Transverse colon (tissue), 4 donors: ENCODE measurements around the gene ULK4.

ENCODE experiments used
- EP300 ChIP-seq: sonication (generic); formaldehyde crosslinking; IDR thresholded peaks from one replicate; pipeline ENCODE4 v1.6.1; 2017; ENCODE audit warnings: antibody characterized with exemption, low read depth
- POLR2A ChIP-seq: fragments of 450-650 bp; IDR thresholded peaks from one replicate; pipeline ENCODE4 v1.6.1; 2016; ENCODE audit warnings: antibody characterized with exemption, mild to moderate bottlenecking, moderate library complexity
- POLR2AphosphoS5 ChIP-seq, 3 donors: sonication (generic); formaldehyde crosslinking; IDR thresholded peaks; one replicate each; pipeline ENCODE4 v1.6.1; 2016; ENCODE audit warnings: antibody characterized with exemption in 3 of 3
- TF ChIP-seq, protein P1 (sequence below), 5 experiments: fragments of 200-600 bp in 3 of 5; fragments of 450-650 bp in 2 of 5; sonication (generic) in 3 of 5; IDR thresholded peaks; 1 replicate in 2 of 5; 2 replicates in 3 of 5; pipeline ENCODE4 v1.5.1; 2016 to 2017; ENCODE audit warnings: antibody characterized with exemption in 5 of 5, inconsistent platforms in 3 of 5, mild to moderate bottlenecking in 2 of 5, moderate library complexity in 1 of 5

DNA sequence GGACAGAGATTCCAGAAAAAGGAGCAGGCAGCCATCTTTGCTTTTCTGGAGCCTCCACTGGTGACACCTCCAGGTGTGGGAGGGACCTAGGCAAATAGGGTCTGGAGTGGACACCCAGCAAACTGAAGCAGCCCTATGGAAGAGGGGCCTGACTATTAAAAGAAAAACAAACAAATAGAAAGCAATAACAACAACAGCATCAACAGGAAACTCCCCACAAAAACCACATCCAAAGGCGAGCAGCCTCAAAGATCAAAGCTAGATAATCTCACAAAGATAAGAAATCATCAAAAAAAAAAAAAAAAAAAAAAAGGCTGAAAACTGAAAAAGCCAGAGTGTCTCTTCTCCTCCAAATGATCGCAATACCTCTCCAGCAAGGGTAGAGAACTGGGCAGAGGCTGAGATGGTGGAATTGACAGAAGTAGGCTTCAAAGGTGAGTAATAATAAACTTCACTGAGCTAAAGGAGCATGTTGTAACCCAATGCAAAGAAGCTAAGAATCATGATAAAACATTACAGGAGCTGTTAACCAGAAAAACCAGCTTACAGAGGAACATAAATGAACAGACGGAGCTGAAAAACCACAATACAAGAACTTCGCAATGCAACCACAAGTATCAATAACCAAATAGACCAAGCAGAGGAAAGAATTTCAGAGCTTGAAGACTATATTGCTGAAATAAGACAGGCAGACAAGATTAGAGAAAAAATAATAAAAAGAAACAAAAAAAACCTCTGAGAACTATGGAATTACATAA lies 537.2 kb downstream of the ULK4 start:
- TF ChIP-seq, protein P1, sequence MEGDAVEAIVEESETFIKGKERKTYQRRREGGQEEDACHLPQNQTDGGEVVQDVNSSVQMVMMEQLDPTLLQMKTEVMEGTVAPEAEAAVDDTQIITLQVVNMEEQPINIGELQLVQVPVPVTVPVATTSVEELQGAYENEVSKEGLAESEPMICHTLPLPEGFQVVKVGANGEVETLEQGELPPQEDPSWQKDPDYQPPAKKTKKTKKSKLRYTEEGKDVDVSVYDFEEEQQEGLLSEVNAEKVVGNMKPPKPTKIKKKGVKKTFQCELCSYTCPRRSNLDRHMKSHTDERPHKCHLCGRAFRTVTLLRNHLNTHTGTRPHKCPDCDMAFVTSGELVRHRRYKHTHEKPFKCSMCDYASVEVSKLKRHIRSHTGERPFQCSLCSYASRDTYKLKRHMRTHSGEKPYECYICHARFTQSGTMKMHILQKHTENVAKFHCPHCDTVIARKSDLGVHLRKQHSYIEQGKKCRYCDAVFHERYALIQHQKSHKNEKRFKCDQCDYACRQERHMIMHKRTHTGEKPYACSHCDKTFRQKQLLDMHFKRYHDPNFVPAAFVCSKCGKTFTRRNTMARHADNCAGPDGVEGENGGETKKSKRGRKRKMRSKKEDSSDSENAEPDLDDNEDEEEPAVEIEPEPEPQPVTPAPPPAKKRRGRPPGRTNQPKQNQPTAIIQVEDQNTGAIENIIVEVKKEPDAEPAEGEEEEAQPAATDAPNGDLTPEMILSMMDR (IDR thresholded peaks at IDR 0.05) = no peak
- TF ChIP-seq POLR2A (no peak), POLR2AphosphoS5 (IDR thresholded peaks at IDR 0.05) (no peak), EP300 (no peak)
